IMR-90 (cell line): ENCODE measurements around the gene NUP58. TPM values are rescaled to one million over a fixed set of nuclear protein-coding genes. Genes with fewer than 3 reads are reported as not detected.

ENCODE experiments used
- ATAC-seq: fragments of 200-7000 bp; cut with Tn5 transposase; 2 replicates; pipeline ENCODE4 v1.9.1; 2020; ENCODE audit warnings: low read depth, mild to moderate bottlenecking, moderate library complexity
- BruUV-seq: library from RNA; stranded (reverse); fragments of 400-500 nt; replicated peaks from 2 replicates; lab custom pipeline; 2021; lab: Mats Ljungman, UMichigan
- CTCF ChIA-PET: fragments of 300-600 bp; formaldehyde crosslinking; extraction: SDS; loops from one replicate; lab custom pipeline; 2021; ENCODE audit warnings: antibody characterized with exemption; lab: Yijun Ruan, JAX
- POLR2A ChIA-PET: fragments of 300-600 bp; sonication (Branson Sonifier 250); formaldehyde crosslinking; loops from one replicate; lab custom pipeline; 2022; ENCODE audit warnings: antibody characterized with exemption; ENCODE audit not compliant: unreplicated experiment; lab: Charles Lee
- DNase-seq: peaks from one replicate; pipeline ENCODE4 v3.0.0; 2013
- H2AFZ ChIP-seq: replicated peaks from 2 replicates; pipeline ENCODE3; 2013; ENCODE audit warnings: low read length, mild to moderate bottlenecking; ENCODE audit not compliant: poor library complexity
- H2AK5ac ChIP-seq: 2 replicates; pipeline ENCODE4 v1.6.1; 2013; ENCODE audit warnings: low read depth, low read length, inconsistent platforms
- H2AK9ac ChIP-seq: replicated peaks from 2 replicates; pipeline ENCODE3; 2013; ENCODE audit warnings: mild to moderate bottlenecking, low read depth, low read length, moderate library complexity; ENCODE audit not compliant: poor library complexity
- H2BK120ac ChIP-seq: 2 replicates; pipeline ENCODE4 v1.6.1; 2013; ENCODE audit warnings: low read depth, low read length, inconsistent platforms
- H2BK15ac ChIP-seq: 3 replicates; pipeline ENCODE4 v1.6.1; 2013; ENCODE audit warnings: low read depth, low read length, inconsistent platforms
- H2BK20ac ChIP-seq: 2 replicates; pipeline ENCODE4 v1.6.1; 2013; ENCODE audit warnings: low read depth, mild to moderate bottlenecking, inconsistent platforms, low read length, moderate library complexity
- H2BK5ac ChIP-seq: 2 replicates; pipeline ENCODE4 v1.6.1; 2013; ENCODE audit warnings: mild to moderate bottlenecking, low read depth, low read length, inconsistent platforms; ENCODE audit not compliant: poor library complexity, severe bottlenecking
- H3K14ac ChIP-seq: replicated peaks from 2 replicates; pipeline ENCODE4 v1.6.1; 2013; ENCODE audit warnings: low read depth, low read length, inconsistent platforms
- H3K18ac ChIP-seq: 2 replicates; pipeline ENCODE4 v1.6.1; 2013; ENCODE audit warnings: low read depth, low read length, control low read depth
- H3K23ac ChIP-seq: 2 replicates; pipeline ENCODE4 v1.6.1; 2013; ENCODE audit warnings: low read depth, low read length, inconsistent platforms
- H3K27ac ChIP-seq: 2 replicates; pipeline ENCODE4 v1.5.1; 2013; ENCODE audit warnings: mild to moderate bottlenecking, control low read depth, low read length; ENCODE audit not compliant: insufficient read depth
- H3K27me3 ChIP-seq: 2 replicates; pipeline ENCODE4 v1.6.1; 2013; ENCODE audit warnings: low read length; ENCODE audit not compliant: control insufficient read depth, insufficient read depth
- H3K36me3 ChIP-seq: 2 replicates; pipeline ENCODE4 v1.6.1; 2013; ENCODE audit warnings: low read length, mixed read lengths; ENCODE audit not compliant: control insufficient read depth, insufficient read depth
- H3K4ac ChIP-seq: 2 replicates; pipeline ENCODE4 v1.6.1; 2013; ENCODE audit warnings: low read depth, low read length, inconsistent platforms
- H3K4me1 ChIP-seq: 2 replicates; pipeline ENCODE4 v1.6.1; 2013; ENCODE audit warnings: low read length, mixed read lengths; ENCODE audit not compliant: control insufficient read depth, insufficient read depth
- H3K4me2 ChIP-seq: 2 replicates; pipeline ENCODE4 v1.6.1; 2013; ENCODE audit warnings: low read depth, mild to moderate bottlenecking, control low read depth, low read length, moderate library complexity
- H3K4me3 ChIP-seq: 2 replicates; pipeline ENCODE4 v1.5.1; 2013; ENCODE audit warnings: low read depth, mild to moderate bottlenecking, control low read depth, low read length, moderate library complexity; ENCODE audit not compliant: insufficient read depth
- H3K56ac ChIP-seq: 2 replicates; pipeline ENCODE4 v1.6.1; 2013; ENCODE audit warnings: low read length, inconsistent platforms; ENCODE audit not compliant: insufficient read depth; ENCODE audit errors: extremely low read depth
- H3K79me1 ChIP-seq, 2 experiments: 2 replicates each; pipeline ENCODE4 v1.6.1; 2013; ENCODE audit warnings: low read length in 2 of 2, inconsistent platforms in 1 of 2, low read depth in 1 of 2
- H3K9ac ChIP-seq: 2 replicates; pipeline ENCODE4 v1.6.1; 2013; ENCODE audit warnings: low read depth, low read length, control low read depth
- H3K9me1 ChIP-seq: 2 replicates; pipeline ENCODE4 v1.6.1; 2013; ENCODE audit warnings: low read length, inconsistent platforms; ENCODE audit not compliant: insufficient read depth
- H3K9me3 ChIP-seq: 2 replicates; pipeline ENCODE4 v1.6.1; 2013; ENCODE audit warnings: low read length; ENCODE audit not compliant: control insufficient read depth, insufficient read depth
- H4K20me1 ChIP-seq: 2 replicates; pipeline ENCODE4 v1.6.1; 2013; ENCODE audit warnings: low read length, inconsistent platforms; ENCODE audit not compliant: insufficient read depth
- H4K5ac ChIP-seq: 2 replicates; pipeline ENCODE4 v1.6.1; 2013; ENCODE audit warnings: mild to moderate bottlenecking, low read depth, low read length, control low read depth
- H4K8ac ChIP-seq, 2 experiments: 2 replicates each; pipeline ENCODE4 v1.6.1; 2013; ENCODE audit warnings: low read depth in 2 of 2, low read length in 2 of 2, control low read depth in 1 of 2, inconsistent platforms in 1 of 2
- H4K91ac ChIP-seq: 2 replicates; pipeline ENCODE4 v1.6.1; 2013; ENCODE audit warnings: low read depth, low read length, inconsistent platforms; ENCODE audit not compliant: insufficient read depth
- BHLHE40 ChIP-seq: fragments of 150-350 bp; IDR thresholded peaks from 2 replicates; pipeline ENCODE4 v1.6.1; 2016; ENCODE audit warnings: mild to moderate bottlenecking, low read depth, low read length
- CEBPB ChIP-seq: IDR thresholded peaks from 2 replicates; pipeline ENCODE4 v1.6.1; 2012; ENCODE audit warnings: low read depth, low read length, improper control_type of control experiment
- FOS ChIP-seq: fragments of 150-350 bp; IDR thresholded peaks from 2 replicates; pipeline ENCODE4 v1.6.1; 2016; ENCODE audit warnings: low read depth, low read length
- MAFK ChIP-seq: IDR thresholded peaks from 2 replicates; pipeline ENCODE4 v1.6.1; 2012; ENCODE audit warnings: low read depth, low read length, improper control_type of control experiment
- MAZ ChIP-seq: IDR thresholded peaks from 2 replicates; pipeline ENCODE4 v1.6.1; 2012; ENCODE audit warnings: low read depth, mild to moderate bottlenecking, low read length, improper control_type of control experiment, moderate library complexity, borderline replicate concordance
- MXI1 ChIP-seq: IDR thresholded peaks from 2 replicates; pipeline ENCODE4 v1.6.1; 2012; ENCODE audit warnings: low read depth, mild to moderate bottlenecking, low read length, moderate library complexity, borderline replicate concordance
- NFE2L2 ChIP-seq: fragments of 150-350 bp; IDR thresholded peaks from 2 replicates; pipeline ENCODE4 v1.6.1; 2016; ENCODE audit warnings: low read depth, mild to moderate bottlenecking, low read length
- POLR2A ChIP-seq: IDR thresholded peaks from 2 replicates; pipeline ENCODE4 v1.6.1; 2012; ENCODE audit warnings: mild to moderate bottlenecking, low read depth, low read length
- RAD21 ChIP-seq: IDR thresholded peaks from 2 replicates; pipeline ENCODE4 v1.6.1; 2012; ENCODE audit warnings: low read length, improper control_type of control experiment
- RCOR1 ChIP-seq: IDR thresholded peaks from 2 replicates; pipeline ENCODE4 v1.6.1; 2012; ENCODE audit warnings: mild to moderate bottlenecking, low read length, improper control_type of control experiment; ENCODE audit not compliant: insufficient replicate concordance
- RFX5 ChIP-seq: IDR thresholded peaks from 2 replicates; pipeline ENCODE4 v1.8.0; 2012; ENCODE audit warnings: low read depth, mild to moderate bottlenecking, low read length, moderate library complexity
- SMC3 ChIP-seq: fragments of 150-350 bp; IDR thresholded peaks from 2 replicates; pipeline ENCODE4 v1.6.1; 2016; ENCODE audit warnings: low read depth, mild to moderate bottlenecking, antibody characterized with exemption, low read length, moderate library complexity
- WGBS, 2 experiments: methylation state at CpG; one replicate each; pipeline versions ENCODE4 v1.1.5 to v1.1.7; 2013; ENCODE audit warnings: missing lambda C conversion rate in 2 of 2; ENCODE audit not compliant: insufficient read length in 1 of 2; ENCODE audit errors: extremely low coverage in 2 of 2; 5-methylcytosine and 5-hydroxymethylcytosine counted together
- dilution Hi-C: fragments of 300-500 bp; cut with HindIII; formaldehyde crosslinking; loops from one replicate; pipeline ENCODE4 v1.14.3; 2018; ENCODE audit warnings: low sequenced_read_pairs; ENCODE audit not compliant: unreplicated experiment
- in situ Hi-C: fragments of 300-500 bp; cut with MboI; formaldehyde crosslinking; loops from 3 replicates; pipeline ENCODE4 v1.14.3; 2019; ENCODE audit warnings: low sequenced_read_pairs, inconsistent platforms, mixed read lengths
- intact Hi-C: fragments of 100-400 bp; cut with micrococcal nuclease; formaldehyde crosslinking; loops from 2 replicates; pipeline ENCODE4 v1.10.0; 2022
- polyA plus RNA-seq, 3 experiments: library from polyadenylated mRNA; depleted of rRNA; stranded (reverse); fragments of >200 nt; gene quantifications; 2 replicates each; pipeline ENCODE4 v1.2.3, GENCODE V29; 2012; ENCODE audit warnings: low replicate concordance in 1 of 3
- total RNA-seq: library from RNA; depleted of rRNA; stranded (reverse); fragments of >200 nt; gene quantifications from 2 replicates; pipeline ENCODE4 v1.2.3, GENCODE V29; 2012
- TF ChIP-seq, protein P1 (sequence below): conservative IDR thresholded peaks from 2 replicates; pipeline ENCODE4 v1.5.1; 2012; ENCODE audit warnings: mild to moderate bottlenecking, low read depth, low read length, improper control_type of control experiment
- TF ChIP-seq, protein P2 (sequence below): fragments of 150-350 bp; IDR thresholded peaks from 2 replicates; pipeline ENCODE4 v1.6.1; 2017; ENCODE audit warnings: mild to moderate bottlenecking, antibody characterized with exemption, low read length, low read depth
- TF ChIP-seq, protein P3 (sequence below): fragments of 150-350 bp; IDR thresholded peaks from 2 replicates; pipeline ENCODE4 v1.6.1; 2016; ENCODE audit warnings: low read depth, mild to moderate bottlenecking, low read length, moderate library complexity, borderline replicate concordance

NUP58 gene
- total and polyA plus RNA-seq, 2 of the 4 experiments (the other 2 are of a cell fraction) = 29.7 to 50.7 TPM

DNA sequence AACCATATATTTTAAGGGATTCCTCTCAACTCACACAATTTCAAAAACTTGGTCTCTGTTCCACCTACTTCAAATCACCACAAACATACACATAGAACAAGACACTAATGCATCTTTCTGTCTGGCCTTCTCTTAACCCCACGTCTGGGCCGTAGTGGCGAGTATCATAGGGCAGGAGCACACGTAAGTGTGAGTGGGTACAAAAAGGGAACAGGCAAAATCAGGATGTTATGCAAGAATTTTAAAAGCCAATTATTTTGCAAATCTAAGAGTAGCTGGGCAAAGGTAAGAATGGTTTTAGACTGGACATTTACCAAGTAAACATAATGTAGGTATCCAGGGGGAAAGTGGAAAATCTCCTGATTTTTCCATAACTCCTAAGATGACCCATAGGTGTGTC lies 49.2 kb upstream of the NUP58 start:
- H3K23ac ChIP-seq = no peak overlapping the region
- H3K4ac ChIP-seq = no peak overlapping the region
- H3K9me1 ChIP-seq = no peaks in the 10 kb centered on the region
- H3K9ac ChIP-seq = no peak overlapping the region
- H4K8ac ChIP-seq = no peak overlapping the region
- H3K79me1 ChIP-seq = no peaks in the 10 kb centered on the region
- H3K18ac ChIP-seq = no peak overlapping the region
- H2AK9ac ChIP-seq = no peak overlapping the region
- no peak overlapping the region for H3K27ac ChIP-seq
- H3K4me3 ChIP-seq = no peak overlapping the region
- no peak overlapping the region for H4K5ac ChIP-seq
- DNase-seq (no peak), ATAC-seq (no peak)
- H3K4me1 ChIP-seq = no peaks in the 10 kb centered on the region
- H2BK20ac ChIP-seq = no peak overlapping the region
- POLR2A ChIA-PET = interaction anchor here (0.5 kb wide), 1 partner anchor 10 kb away, joined by 4 read pairs; no protein-coding TSS in a partner anchor
- H3K56ac ChIP-seq = no peak overlapping the region
- H2BK15ac ChIP-seq = no peak overlapping the region
- intact Hi-C loops (no loop called here), dilution Hi-C loops (no loop called here), in situ Hi-C loops (no loop called here)
- no peak overlapping the region for H2BK5ac ChIP-seq
- peaks cover 12% of the 10 kb centered on the region for H3K36me3 ChIP-seq
- no peak overlapping the region for H4K91ac ChIP-seq
- no TSS peak for BruUV-seq
- no peaks in the 10 kb centered on the region for H3K27me3 ChIP-seq
- H2BK120ac ChIP-seq = no peak overlapping the region
- no peaks in the 10 kb centered on the region for H3K9me3 ChIP-seq
- no CpG with 5 or more reads among the region's 4 CpGs for WGBS, 2 experiments
- no peak overlapping the region for H3K14ac ChIP-seq
- TF ChIP-seq, protein P1, sequence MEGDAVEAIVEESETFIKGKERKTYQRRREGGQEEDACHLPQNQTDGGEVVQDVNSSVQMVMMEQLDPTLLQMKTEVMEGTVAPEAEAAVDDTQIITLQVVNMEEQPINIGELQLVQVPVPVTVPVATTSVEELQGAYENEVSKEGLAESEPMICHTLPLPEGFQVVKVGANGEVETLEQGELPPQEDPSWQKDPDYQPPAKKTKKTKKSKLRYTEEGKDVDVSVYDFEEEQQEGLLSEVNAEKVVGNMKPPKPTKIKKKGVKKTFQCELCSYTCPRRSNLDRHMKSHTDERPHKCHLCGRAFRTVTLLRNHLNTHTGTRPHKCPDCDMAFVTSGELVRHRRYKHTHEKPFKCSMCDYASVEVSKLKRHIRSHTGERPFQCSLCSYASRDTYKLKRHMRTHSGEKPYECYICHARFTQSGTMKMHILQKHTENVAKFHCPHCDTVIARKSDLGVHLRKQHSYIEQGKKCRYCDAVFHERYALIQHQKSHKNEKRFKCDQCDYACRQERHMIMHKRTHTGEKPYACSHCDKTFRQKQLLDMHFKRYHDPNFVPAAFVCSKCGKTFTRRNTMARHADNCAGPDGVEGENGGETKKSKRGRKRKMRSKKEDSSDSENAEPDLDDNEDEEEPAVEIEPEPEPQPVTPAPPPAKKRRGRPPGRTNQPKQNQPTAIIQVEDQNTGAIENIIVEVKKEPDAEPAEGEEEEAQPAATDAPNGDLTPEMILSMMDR = no peak
- TF ChIP-seq FOS = no peak
- no peak for TF ChIP-seq CEBPB
- no peak for TF ChIP-seq MAFK
- TF ChIP-seq RAD21 = no peak
- TF ChIP-seq MXI1 = no peak
- TF ChIP-seq MAZ = no peak
- TF ChIP-seq, protein P2, sequence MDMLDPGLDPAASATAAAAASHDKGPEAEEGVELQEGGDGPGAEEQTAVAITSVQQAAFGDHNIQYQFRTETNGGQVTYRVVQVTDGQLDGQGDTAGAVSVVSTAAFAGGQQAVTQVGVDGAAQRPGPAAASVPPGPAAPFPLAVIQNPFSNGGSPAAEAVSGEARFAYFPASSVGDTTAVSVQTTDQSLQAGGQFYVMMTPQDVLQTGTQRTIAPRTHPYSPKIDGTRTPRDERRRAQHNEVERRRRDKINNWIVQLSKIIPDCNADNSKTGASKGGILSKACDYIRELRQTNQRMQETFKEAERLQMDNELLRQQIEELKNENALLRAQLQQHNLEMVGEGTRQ = no peak
- TF ChIP-seq RFX5 = no peak
- no peak for TF ChIP-seq POLR2A
- TF ChIP-seq SMC3 = no peak
- TF ChIP-seq, protein P3, sequence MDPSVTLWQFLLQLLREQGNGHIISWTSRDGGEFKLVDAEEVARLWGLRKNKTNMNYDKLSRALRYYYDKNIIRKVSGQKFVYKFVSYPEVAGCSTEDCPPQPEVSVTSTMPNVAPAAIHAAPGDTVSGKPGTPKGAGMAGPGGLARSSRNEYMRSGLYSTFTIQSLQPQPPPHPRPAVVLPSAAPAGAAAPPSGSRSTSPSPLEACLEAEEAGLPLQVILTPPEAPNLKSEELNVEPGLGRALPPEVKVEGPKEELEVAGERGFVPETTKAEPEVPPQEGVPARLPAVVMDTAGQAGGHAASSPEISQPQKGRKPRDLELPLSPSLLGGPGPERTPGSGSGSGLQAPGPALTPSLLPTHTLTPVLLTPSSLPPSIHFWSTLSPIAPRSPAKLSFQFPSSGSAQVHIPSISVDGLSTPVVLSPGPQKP = no peak
- no peak for TF ChIP-seq NFE2L2
- no peak for TF ChIP-seq RCOR1
- TF ChIP-seq BHLHE40 = no peak
- H2AFZ ChIP-seq = no peak overlapping the region
- CTCF ChIA-PET = no interaction called here
- no peak overlapping the region for H3K4me2 ChIP-seq
- no peak overlapping the region for H2AK5ac ChIP-seq
- no peaks in the 10 kb centered on the region for H4K20me1 ChIP-seq
